C4-2B (cell line): Measurements from ENCODE around the gene C3orf18.

Experiments used
- ZFX ChIP-seq: fragments of 450-650 bp; IDR thresholded peaks from 2 replicates; pipeline ENCODE4 v1.6.1; 2017
- TF ChIP-seq, protein P1 (sequence below): fragments of 450-650 bp; conservative IDR thresholded peaks from 2 replicates; pipeline ENCODE4 v1.5.1; 2017; ENCODE audit warnings: mild to moderate bottlenecking

DNA sequence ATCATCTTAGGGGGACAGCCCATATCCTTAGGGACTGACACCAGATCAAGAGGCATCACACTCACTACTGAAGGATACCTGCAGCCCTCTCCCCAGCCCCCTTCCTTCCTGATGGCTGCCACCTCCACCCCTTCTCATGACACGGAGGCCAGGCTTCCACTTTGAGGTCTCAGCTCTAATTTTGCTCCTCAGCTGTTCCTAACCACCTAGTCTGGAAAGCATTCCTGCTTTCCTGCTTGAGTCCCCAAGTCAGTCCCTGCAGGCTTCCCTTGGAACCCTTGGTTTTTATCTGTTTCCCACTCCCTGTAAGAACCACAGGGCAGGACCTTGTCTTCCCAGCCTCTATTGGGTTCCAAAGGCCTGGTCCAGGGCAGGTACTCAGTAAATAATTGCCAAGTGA lies 3.2 kb downstream of the C3orf18 start:
- TF ChIP-seq, protein P1, sequence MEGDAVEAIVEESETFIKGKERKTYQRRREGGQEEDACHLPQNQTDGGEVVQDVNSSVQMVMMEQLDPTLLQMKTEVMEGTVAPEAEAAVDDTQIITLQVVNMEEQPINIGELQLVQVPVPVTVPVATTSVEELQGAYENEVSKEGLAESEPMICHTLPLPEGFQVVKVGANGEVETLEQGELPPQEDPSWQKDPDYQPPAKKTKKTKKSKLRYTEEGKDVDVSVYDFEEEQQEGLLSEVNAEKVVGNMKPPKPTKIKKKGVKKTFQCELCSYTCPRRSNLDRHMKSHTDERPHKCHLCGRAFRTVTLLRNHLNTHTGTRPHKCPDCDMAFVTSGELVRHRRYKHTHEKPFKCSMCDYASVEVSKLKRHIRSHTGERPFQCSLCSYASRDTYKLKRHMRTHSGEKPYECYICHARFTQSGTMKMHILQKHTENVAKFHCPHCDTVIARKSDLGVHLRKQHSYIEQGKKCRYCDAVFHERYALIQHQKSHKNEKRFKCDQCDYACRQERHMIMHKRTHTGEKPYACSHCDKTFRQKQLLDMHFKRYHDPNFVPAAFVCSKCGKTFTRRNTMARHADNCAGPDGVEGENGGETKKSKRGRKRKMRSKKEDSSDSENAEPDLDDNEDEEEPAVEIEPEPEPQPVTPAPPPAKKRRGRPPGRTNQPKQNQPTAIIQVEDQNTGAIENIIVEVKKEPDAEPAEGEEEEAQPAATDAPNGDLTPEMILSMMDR, result no peak
- no peak for TF ChIP-seq ZFX
